ENCODE data around the gene SURF2.
A peak's percentile ranks its signal among the peaks of the same experiment; 100 is the strongest.
"Not testable (repeated sequence)": the region's sequence is repeated elsewhere in the genome, so short reads cannot be mapped to it uniquely, and the experiment has no call there.

Gene SURF2

DNA sequence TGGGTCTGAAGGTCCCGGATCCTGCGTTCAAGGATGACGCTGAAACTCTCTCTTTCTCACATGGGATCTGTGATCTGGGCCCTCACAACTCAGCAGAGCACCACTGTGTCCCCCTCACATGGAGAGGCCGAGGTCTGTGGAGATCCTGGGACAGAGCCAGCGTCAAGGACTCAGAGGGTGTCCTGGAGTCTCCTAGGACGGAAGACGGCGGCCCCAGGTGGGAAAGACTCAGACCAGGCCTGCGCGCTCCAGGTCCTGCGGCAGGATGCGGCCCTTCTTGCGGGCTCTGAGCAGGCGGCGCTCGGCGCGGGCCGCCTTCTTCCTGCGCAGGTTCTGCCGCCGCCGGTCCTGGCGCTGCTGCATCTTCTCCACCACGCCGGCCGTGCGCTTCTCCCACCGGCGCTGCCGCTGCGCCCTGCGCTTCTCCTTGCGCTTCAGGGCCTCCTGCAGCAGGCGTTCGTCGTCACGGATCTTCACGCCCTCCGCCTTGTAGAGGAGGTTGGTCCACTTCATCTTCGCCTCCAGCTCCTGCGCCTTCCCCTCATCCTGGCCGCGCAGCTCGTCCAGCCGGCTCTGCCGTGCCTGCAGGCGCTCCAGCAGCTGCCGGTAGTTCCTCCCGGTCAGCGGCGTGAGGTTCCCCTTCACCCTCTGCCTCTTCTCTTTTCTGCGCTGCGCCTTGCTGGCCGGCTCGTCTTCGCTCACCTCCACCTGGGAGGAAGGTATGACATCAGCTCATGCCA lies 24.5 kb upstream of the SURF2 start:
- no peak overlapping the region for H3K4me3 ChIP-seq (ENCODE audit: low read depth, low read length)
- no peak for DNase-seq (ENCODE audit: low read depth)

DNA sequence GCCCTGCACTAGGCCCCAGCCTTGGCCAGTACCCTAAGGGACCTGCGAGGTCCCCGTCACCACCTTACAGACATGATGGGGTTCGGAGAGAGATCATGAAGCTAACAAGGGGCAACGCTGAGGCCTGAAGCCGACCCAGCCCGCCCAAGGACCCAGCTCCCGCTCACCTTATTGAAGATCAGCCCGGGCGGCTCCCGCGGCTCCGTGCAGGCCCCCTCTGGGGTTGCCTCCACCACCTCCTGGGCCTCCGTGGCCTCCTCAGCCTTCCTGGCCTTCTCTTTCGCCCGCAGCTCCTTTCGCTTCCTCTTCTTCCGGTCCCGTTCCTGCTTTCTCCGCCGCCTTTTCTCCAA lies 24.0 kb upstream of the SURF2 start:
- DNase-seq (ENCODE audit: low read depth), result no peak
- TF ChIP-seq, protein P1, sequence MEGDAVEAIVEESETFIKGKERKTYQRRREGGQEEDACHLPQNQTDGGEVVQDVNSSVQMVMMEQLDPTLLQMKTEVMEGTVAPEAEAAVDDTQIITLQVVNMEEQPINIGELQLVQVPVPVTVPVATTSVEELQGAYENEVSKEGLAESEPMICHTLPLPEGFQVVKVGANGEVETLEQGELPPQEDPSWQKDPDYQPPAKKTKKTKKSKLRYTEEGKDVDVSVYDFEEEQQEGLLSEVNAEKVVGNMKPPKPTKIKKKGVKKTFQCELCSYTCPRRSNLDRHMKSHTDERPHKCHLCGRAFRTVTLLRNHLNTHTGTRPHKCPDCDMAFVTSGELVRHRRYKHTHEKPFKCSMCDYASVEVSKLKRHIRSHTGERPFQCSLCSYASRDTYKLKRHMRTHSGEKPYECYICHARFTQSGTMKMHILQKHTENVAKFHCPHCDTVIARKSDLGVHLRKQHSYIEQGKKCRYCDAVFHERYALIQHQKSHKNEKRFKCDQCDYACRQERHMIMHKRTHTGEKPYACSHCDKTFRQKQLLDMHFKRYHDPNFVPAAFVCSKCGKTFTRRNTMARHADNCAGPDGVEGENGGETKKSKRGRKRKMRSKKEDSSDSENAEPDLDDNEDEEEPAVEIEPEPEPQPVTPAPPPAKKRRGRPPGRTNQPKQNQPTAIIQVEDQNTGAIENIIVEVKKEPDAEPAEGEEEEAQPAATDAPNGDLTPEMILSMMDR (IDR thresholded peaks at IDR 0.05; ENCODE audit: insufficient read depth, low read depth, low read length, missing control alignments), result no peak
- H3K4me3 ChIP-seq (ENCODE audit: low read depth, low read length), result no peak overlapping the region

More for the DNA sequence above, 24.5 kb upstream of the SURF2 start:
- TF ChIP-seq, protein P1 (IDR thresholded peaks at IDR 0.05; ENCODE audit: insufficient read depth, low read depth, low read length, missing control alignments), result no peak

DNA sequence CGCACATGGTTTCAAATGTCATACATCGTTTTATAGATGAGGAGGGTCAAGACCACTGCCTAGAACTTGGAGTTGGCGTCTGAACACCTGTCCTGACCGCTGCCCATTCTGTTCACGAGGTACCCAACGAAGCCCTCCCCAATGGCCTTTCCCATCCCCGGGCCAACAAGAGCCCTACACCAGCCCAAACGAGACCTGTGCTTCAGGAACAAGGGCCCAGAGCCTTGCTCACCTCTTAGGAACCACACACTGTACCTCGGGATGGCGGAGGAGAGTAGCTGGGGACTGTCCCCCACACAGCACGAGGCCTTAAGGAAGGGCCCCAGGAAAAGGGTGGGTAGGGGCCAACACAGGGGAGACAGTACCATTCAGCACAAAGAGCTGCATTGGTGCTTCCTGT lies 23.3 kb upstream of the SURF2 start:
- TF ChIP-seq, protein P1 (IDR thresholded peaks at IDR 0.05; ENCODE audit: insufficient read depth, low read depth, low read length, missing control alignments), result no peak
- DNase-seq (ENCODE audit: low read depth), result no peak

DNA sequence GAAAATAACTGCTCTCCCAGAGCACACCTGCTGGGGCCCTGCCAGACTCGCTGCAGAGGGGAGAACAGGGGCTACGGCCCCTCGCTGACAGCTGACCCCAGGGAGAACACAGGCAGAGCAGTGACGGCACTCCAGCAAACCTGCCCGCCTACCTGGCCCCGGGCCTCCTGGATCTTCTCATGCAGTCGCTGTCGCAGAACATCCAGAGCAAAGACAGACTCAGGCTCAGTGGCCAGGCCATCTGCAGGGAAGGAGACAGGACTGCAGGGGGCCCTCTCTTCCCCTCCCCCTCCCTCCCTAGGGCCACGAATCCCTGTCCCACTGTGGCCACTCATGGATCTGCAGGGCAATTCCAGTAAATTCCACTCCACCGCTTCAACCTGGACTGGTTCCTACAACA lies 22.8 kb upstream of the SURF2 start:
- TF ChIP-seq, protein P1 (IDR thresholded peaks at IDR 0.05; ENCODE audit: insufficient read depth, low read depth, low read length, missing control alignments), result no peak
- H3K4me3 ChIP-seq (ENCODE audit: low read depth, low read length), result no peak overlapping the region
- DNase-seq (ENCODE audit: low read depth), result no peak

More for the DNA sequence above, 23.3 kb upstream of the SURF2 start:
- H3K4me3 ChIP-seq (ENCODE audit: low read depth, low read length), result no peak overlapping the region

DNA sequence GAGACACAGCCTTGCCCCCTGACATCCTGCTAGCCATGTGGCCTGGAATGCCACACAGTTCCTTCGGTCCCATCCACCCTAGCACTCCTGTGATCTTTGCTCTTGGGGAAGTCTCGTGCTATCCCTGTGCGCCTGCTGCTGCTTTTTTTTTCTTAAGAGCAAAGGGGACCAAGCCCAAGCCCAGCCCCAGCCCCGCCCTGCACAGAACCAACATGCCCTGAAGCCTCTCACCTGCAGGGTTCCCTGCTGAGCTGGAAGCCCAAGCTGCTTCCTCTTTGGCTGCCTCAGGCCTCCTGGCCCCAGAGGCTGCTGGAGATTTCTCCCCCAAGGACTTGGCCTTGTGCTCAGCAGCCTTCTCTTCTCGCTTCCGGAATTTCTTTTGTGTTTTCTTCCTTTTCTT lies 22.2 kb upstream of the SURF2 start:
- no peak for DNase-seq (ENCODE audit: low read depth)
- TF ChIP-seq, protein P1 (IDR thresholded peaks at IDR 0.05; ENCODE audit: insufficient read depth, low read depth, low read length, missing control alignments), result no peak
- no peak overlapping the region for H3K4me3 ChIP-seq (ENCODE audit: low read depth, low read length)

DNA sequence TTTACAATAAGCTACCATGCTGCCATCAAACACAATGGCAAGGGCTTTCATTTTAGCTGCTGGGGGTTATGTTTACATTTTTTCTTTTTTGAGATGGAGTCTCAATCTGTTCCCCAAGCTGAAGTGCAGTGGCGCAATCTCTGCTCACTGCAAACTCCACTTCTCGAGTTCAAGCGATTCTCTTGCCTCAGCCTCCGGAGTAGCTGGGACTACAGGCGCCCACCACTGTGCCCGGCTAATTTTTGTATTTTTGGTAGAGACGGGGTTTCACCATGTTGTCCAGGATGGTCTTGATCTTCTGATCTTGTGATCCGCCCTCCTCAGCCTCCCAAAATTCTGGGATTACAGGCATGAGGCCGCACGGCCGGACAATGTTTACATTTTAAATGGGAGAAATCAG lies 21.5 kb upstream of the SURF2 start:
- peak overlapping the region; percentile 98 for H3K4me3 ChIP-seq (ENCODE audit: low read depth, low read length)
- DNase-seq (ENCODE audit: low read depth), result not testable (repeated sequence)

DNA sequence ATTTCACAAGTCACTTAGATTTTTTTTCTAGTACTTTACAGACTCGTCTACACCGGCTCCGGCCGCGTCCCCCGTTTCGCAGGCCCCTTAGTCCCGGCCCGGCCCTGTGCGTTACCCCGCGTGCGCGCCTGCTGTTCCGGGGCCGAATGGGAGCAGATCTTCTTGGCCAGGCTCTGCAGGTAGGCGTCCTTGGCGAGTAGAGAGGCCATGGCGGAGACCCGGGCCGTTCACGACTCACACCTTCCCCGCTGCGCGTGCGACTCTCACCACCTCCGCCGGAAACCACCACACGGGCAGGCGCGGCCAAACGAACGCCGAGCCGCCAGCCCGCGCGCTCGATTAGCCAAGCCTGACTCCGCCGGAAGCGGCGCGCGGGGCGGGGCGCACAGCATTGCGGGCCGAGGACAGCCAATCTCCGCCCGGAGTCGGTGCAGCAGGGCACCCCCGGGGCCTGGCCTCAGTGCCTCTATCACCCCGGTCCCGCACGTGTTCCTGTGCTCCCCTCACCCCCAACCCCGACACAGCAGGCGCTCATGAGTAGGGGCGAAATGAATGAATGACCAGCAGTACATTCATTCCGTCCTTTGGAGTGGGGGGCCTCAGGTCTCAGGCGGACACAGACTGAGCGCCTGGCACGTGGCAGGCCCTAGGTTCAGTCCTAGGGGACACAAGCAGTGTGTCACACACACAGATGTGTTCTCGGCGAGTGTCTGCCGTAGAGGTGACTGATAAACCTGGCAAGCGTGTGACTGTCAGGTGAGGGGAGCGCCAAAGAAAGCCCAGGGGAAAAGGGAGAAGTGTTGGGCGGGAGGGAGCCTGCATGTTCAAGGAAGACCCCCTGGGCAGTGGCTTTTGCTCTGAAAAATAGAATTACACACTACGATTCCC lies 20.2 kb upstream of the SURF2 start, which contains the start of gene SURF6:
Gene SURF6 (minus strand): TSS at position 265 of the 888 bp plus-strand sequence. CDS start 56 bp downstream, at position 209.
- TF ChIP-seq, protein P1 (IDR thresholded peaks at IDR 0.05; ENCODE audit: insufficient read depth, low read depth, low read length, missing control alignments), result no peak
- H3K4me3 ChIP-seq (ENCODE audit: low read depth, low read length), result peak within 1 kb of the TSS; percentile 98

More for the DNA sequence above, 20.2 kb upstream of the SURF2 start, which contains the start of gene SURF6:
- DNase-seq (ENCODE audit: low read depth), result peak; percentile 97
